Pancreas (tissue), 10 donors: ENCODE measurements around the gene TBK1. TPM values are rescaled to one million over a fixed set of nuclear protein-coding genes. Genes with fewer than 3 reads are reported as not detected.

Experiments
- ATAC-seq, 4 donors: fragments of 200-7000 bp; cut with Tn5 transposase; one replicate each; pipeline versions ENCODE4 v1.8.0 to v1.9.1; 2020; ENCODE audit warnings: mild to moderate bottlenecking in 4 of 4, moderate library complexity in 4 of 4
- DNase-seq, 6 donors: peaks; one replicate each; pipeline ENCODE4 v3.0.0-alpha.2; 2020
- FAIRE-seq: peaks from 2 replicates; lab custom pipeline; 2012; peaks lifted over from hg19 to GRCh38; lab: Jason Lieb, UNC
- H3K27ac ChIP-seq, 4 donors: fragments of 200-600 bp; sonication (generic); 1 replicate in 3 of 4; 2 replicates in 1 of 4; pipeline versions ENCODE4 v1.5.0 to v1.8.0; 2020
- H3K27me3 ChIP-seq, 4 donors: fragments of 200-600 bp; one replicate each; pipeline ENCODE4 v1.8.0; 2021
- H3K36me3 ChIP-seq, 3 donors: fragments of 200-600 bp; sonication (generic) in 1 of 3; one replicate each; pipeline versions ENCODE4 v1.5.0 to v1.8.0; 2020 to 2021
- H3K4me1 ChIP-seq, 3 donors: fragments of 200-600 bp; one replicate each; pipeline ENCODE4 v1.8.0; 2021
- H3K4me3 ChIP-seq, 4 donors: fragments of 200-600 bp; sonication (generic) in 2 of 4; one replicate each; pipeline versions ENCODE4 v1.5.0 to v1.8.0; 2020 to 2021
- H3K9me3 ChIP-seq, 4 donors: fragments of 200-600 bp; one replicate each; pipeline ENCODE4 v1.8.0; 2021
- WGBS, 2 donors: extraction: QIAGEN DNeasy Blood & Tissue Kit; methylation state at CpG; one replicate each; pipeline ENCODE4 v1.1.7; 2013; 5-methylcytosine and 5-hydroxymethylcytosine counted together
- intact Hi-C, 3 donors: fragments of 100-400 bp; cut with DNase I; formaldehyde crosslinking; loops; one replicate each; pipeline versions ENCODE4 v1.11.1 to v1.14.2; 2022
- polyA plus RNA-seq, 2 donors: library from polyadenylated mRNA; stranded (reverse); fragments of 200-250 nt; gene quantifications; one replicate each; pipeline ENCODE4 v1.2.3, GENCODE V29; 2013
- total RNA-seq, 6 donors: library from RNA; stranded (reverse); fragmentation: NEBNext Ultra II Directional in 4 of 6; extraction: Animal tissue kit (Norgen Biotek cat#: 25700) in 4 of 6; gene quantifications; one replicate each; pipeline versions ENCODE4 v1.2.1 to v1.2.4, GENCODE V29; 2021 to 2023
- TF ChIP-seq, protein P1 (sequence below), 4 donors: fragments of 200-600 bp; sonication (generic) in 3 of 4; IDR thresholded peaks; one replicate each; pipeline versions ENCODE4 v1.5.0 to v1.8.0; 2021; ENCODE audit warnings: antibody characterized with exemption in 4 of 4
- donor health status: healthy with polysubstance abuse.
- donor health status: DM: no; HTN: no; CAD: no; lungs with moderate emphysema.
- donor health status: DM: no; HTN: no; CAD: no.
- donor health status: control.
- donor health status: control.
- donor health status: Bipolar disorder and iron deficiency.
- donor health status: DM: yes; HTN: yes; CAD: no.
- donor health status: DM: no; HTN: no; CAD: no.
- donor health status: DM: no; HTN: no; CAD: no.
- donor health status: DM: yes; HTN: yes; CAD: no.

Gene TBK1
- total RNA-seq (1 to 10 TPM; 4.2 to 9.7 (median 5.6) TPM), polyA plus RNA-seq (1 to 10 TPM; 6.7 to 9.7 TPM)

DNA sequence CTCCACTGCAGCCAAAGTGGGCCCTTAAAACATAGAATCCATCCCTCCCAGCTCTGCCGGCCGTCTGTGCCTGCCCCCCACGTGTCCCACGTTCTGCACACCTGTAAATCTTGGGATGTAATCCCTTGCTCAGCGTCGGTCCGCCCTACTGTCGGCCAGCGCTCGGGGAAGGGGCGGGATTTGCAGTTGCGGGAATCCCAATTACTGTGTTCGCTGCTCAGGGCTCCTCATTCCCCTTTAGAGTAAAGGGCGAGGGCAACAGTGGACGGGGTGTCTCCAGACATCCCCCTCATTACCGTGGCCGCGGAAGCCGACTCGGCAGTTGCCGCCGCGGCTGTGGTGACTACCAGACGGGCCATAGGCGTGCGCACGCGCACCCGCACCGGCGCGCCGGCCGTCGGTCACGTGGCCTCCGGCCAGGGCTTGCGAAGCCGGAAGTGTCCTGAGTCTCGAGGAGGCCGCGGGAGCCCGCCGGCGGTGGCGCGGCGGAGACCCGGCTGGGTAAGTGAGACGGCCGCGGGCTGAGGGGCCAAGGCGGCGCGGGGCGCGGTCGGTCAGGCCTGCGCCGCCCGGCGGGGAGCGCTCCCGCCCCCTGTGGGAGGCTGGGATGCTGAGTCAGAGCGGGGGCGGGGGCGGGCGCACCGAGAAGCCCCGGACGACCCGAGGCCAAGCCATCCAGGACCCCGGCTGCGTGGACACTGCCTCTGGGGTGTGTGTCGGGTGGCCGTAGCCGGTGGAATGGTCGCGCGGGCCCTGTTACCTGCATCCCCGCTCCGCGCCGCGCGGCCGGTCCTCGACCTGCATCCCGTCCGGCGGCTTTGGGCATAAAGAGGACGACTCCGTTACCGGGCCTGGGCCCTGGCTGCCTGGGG lies at the start of gene TBK1:
Gene TBK1, plus strand, starts transcription at position 434 of the 872 bp plus-strand sequence. CDS start 3,751 bp downstream, outside the sequence.
- Histone ChIP-seq H3K9me3 (no peaks in the 10 kb centered on the region), H3K4me3 (peak within 1 kb of the TSS; percentile 96 to 98 (median 97)), H3K27me3 (no peaks in the 10 kb centered on the region), H3K27ac (peak within 1 kb of the TSS; percentile 84 to 95 (median 90)), H3K36me3 (peaks cover 0 to 4% (median 0%) of the 10 kb centered on the region in 3 donors), H3K4me1 (no peaks in the 10 kb centered on the region)
- no peak for FAIRE-seq
- intact Hi-C loops = no loop called here
- TF ChIP-seq, protein P1, sequence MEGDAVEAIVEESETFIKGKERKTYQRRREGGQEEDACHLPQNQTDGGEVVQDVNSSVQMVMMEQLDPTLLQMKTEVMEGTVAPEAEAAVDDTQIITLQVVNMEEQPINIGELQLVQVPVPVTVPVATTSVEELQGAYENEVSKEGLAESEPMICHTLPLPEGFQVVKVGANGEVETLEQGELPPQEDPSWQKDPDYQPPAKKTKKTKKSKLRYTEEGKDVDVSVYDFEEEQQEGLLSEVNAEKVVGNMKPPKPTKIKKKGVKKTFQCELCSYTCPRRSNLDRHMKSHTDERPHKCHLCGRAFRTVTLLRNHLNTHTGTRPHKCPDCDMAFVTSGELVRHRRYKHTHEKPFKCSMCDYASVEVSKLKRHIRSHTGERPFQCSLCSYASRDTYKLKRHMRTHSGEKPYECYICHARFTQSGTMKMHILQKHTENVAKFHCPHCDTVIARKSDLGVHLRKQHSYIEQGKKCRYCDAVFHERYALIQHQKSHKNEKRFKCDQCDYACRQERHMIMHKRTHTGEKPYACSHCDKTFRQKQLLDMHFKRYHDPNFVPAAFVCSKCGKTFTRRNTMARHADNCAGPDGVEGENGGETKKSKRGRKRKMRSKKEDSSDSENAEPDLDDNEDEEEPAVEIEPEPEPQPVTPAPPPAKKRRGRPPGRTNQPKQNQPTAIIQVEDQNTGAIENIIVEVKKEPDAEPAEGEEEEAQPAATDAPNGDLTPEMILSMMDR (IDR thresholded peaks at IDR 0.05) = peak in 1 of 4 donors; percentile 12
- peak; percentile 87 to 97 (median 92) for DNase-seq
- 0 to 1% methylated on average over 60 to 94 of the region's 94 CpGs for WGBS, 2 donors
- ATAC-seq = peak; percentile 94 to 97 (median 96)

DNA sequence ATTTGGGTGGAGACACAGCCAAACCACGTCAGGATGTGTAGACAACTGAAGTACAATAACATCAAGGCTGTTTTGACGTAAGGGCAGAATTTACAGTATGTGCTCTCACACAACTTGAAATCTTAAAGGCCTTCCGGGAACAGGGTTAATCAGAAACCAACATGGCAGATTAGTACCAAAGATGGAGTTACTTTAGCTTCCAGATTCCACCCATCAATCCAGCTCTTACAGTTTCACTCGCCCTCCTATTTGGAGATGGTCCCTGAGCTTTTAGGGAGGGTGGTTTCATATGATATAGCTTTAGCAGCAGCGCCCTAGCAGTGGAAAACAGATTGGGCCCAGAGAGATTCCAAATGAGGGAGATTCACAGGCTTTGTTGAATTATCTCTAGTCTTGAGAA lies 49.7 kb upstream of the TBK1 start:
- intact Hi-C loops = no loop called here
- no peak overlapping the region for H3K4me3 ChIP-seq
- H3K27me3 ChIP-seq = no peaks in the 10 kb centered on the region
- ATAC-seq (no peak), FAIRE-seq (no peak), DNase-seq (no peak)
- peaks cover 0 to 10% (median 8%) of the 10 kb centered on the region in 3 donors for H3K4me1 ChIP-seq
- H3K27ac ChIP-seq = no peak overlapping the region
- TF ChIP-seq, protein P1 (IDR thresholded peaks at IDR 0.05) = no peak
- H3K9me3 ChIP-seq = no peaks in the 10 kb centered on the region
- no peaks in the 10 kb centered on the region for H3K36me3 ChIP-seq
- whole genome bisulfite sequencing, 2 donors = 87 to 93% methylated on average over 5 of the region's 5 CpGs

DNA sequence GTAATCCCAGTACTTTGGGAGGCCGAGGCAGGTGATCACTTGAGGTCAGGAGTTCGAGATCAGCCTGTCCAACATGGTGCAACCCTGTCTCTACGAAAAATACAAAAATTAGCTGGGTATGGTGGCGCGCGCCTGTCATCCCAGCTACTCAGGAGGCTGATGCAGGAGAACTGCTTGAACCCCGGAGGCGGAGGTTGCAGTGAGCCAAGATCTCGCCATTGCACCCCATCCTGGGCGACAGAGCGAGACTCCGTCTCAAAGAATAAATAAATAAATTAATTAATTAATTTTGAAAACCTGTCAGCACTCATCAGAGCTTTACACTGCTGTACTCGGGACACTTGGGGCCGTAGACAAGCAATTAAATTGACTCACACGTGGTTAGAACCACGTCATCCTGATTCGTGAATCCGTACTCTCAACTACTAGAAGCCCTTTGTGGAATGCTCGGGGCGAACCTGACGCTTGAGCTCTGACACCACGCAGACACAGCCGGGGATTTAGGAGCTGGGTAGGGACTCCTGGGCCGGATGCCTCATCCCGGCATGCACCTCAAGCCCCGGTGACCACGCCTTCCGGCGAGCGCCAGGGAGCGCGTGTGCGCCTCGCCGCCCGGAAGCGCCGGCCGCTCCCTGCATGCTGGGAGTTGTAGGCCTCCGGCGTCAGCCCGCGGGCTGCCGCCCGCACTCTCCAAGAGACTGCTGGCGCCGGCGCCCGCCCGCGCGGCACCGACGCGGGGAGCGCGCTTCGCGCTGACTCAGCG lies 48.0 kb upstream of the TBK1 start, which contains the start of gene XPOT:
Gene XPOT, plus strand, starts transcription at position 686 of the 763 bp plus-strand sequence. CDS start 5,644 bp downstream, outside the sequence.
- ATAC-seq (peak; percentile 91 to 96 (median 92)), FAIRE-seq (no peak), DNase-seq (peak; percentile 94 to 97 (median 96))
- no peaks in the 10 kb centered on the region for H3K9me3 ChIP-seq
- peak within 1 kb of the TSS; percentile 45 to 99 (median 94) for H3K4me3 ChIP-seq
- peak within 1 kb of the TSS; percentile 84 to 99 (median 97) for H3K27ac ChIP-seq
- WGBS, 2 donors = 11 to 15% methylated on average over 45 to 60 of the region's 60 CpGs
- TF ChIP-seq, protein P1 (IDR thresholded peaks at IDR 0.05) = no peak
- intact Hi-C loops = no loop called here
- H3K36me3 ChIP-seq = no peaks in the 10 kb centered on the region
- peaks cover 0 to 12% (median 10%) of the 10 kb centered on the region in 3 donors for H3K4me1 ChIP-seq
- H3K27me3 ChIP-seq = no peaks in the 10 kb centered on the region

DNA sequence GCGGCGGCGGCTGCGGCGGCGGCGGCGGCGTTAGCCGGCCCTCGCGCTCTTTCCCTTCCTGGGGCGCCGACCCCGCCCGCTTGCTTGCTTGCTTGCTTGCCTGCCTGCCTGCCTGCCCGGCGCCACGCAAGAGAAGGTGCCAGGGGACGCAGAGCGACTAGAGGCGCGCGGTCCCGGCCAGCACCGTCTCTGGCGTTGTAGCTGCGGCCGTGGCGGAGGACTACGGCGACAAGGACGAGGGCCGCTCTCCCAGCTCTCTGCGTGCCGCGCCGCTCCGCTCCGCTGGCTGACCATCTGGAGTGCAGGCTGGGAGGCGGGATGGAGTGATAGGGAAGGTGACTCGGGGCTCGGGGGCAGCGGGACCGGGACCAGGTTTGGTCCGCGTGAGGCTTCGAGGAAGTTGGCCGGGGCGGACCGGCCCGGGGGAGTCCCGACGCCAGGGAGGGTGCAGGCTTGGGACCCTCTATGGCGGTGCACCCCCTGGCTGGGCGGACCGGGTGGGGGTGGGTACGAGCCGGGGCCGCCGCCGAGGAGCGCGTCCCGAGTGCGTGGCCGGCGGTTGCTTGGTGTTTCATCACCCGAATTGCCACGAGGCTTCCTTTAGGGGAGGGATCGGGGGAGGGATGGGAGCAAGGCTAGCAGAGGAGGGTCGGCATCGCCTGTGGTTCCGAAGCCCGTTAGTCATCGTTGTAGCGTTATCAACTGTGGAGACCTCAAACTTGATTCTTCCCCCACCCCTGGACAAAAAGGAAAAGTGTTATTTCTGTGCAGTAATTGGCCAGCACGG lies 47.3 kb upstream of the TBK1 start:
- Histone ChIP-seq H3K4me1 (peaks cover 0 to 12% (median 10%) of the 10 kb centered on the region in 3 donors), H3K9me3 (no peaks in the 10 kb centered on the region), H3K27me3 (no peaks in the 10 kb centered on the region), H3K36me3 (no peaks in the 10 kb centered on the region), H3K4me3 (peak overlapping the region; percentile 40 to 99 (median 94)), H3K27ac (peak overlapping the region; percentile 84 to 99 (median 97))
- no peak for FAIRE-seq
- DNase-seq = peak in 4 of 6 donors; percentile 49 to 88 (median 66)
- ATAC-seq = peak; percentile 39 to 69 (median 54)
- intact Hi-C loops = no loop called here
- 0 to 1% methylated on average over 61 to 78 of the region's 78 CpGs for WGBS, 2 donors
- TF ChIP-seq, protein P1 (IDR thresholded peaks at IDR 0.05) = no peak
